Measurements from ENCODE around the gene PARN.
A peak's percentile ranks its signal among the peaks of the same experiment; 100 is the strongest.
"Not testable (repeated sequence)": the region's sequence is repeated elsewhere in the genome, so short reads cannot be mapped to it uniquely, and the experiment has no call there.

Gene PARN

GRCh38 chr16:14579266-14579665 is 50.8 kb downstream of the PARN start:
- FAIRE-seq, result no peak
- no peak for TF ChIP-seq POU2F2 (IDR thresholded peaks at IDR 0.05; ENCODE audit: low read depth, low read length)
- TF ChIP-seq POLR2AphosphoS5 (IDR thresholded peaks at IDR 0.05; ENCODE audit: low read depth, low read length), result no peak
- no peak for TF ChIP-seq TAF1 (IDR thresholded peaks at IDR 0.05; ENCODE audit: low read depth, low read length)
- no peak for DNase-seq (ENCODE audit: insufficient read length, low spot score)

GRCh38 chr16:14576532-14576931 is 53.5 kb downstream of the PARN start:
- FAIRE-seq (no peak), DNase-seq (ENCODE audit: insufficient read length, low spot score) (no peak)
- TF ChIP-seq POU2F2 (IDR thresholded peaks at IDR 0.05; ENCODE audit: low read depth, low read length) (no peak), TAF1 (IDR thresholded peaks at IDR 0.05; ENCODE audit: low read depth, low read length) (no peak), POLR2A (IDR thresholded peaks at IDR 0.05; ENCODE audit: low read depth, low read length) (no peak), SPI1 (IDR thresholded peaks at IDR 0.05; ENCODE audit: low read depth, low read length) (no peak), PAX5 (IDR thresholded peaks at IDR 0.05; ENCODE audit: insufficient read depth, low read length, severe bottlenecking) (no peak), POLR2AphosphoS5 (IDR thresholded peaks at IDR 0.05; ENCODE audit: low read depth, low read length) (no peak)

GRCh38 chr16:14576069-14576468 is 54.0 kb downstream of the PARN start:
- DNase-seq (ENCODE audit: insufficient read length, low spot score) (no peak), FAIRE-seq (no peak)
- TF ChIP-seq POLR2AphosphoS5 (IDR thresholded peaks at IDR 0.05; ENCODE audit: low read depth, low read length), result no peak
- no peak for TF ChIP-seq POLR2A (IDR thresholded peaks at IDR 0.05; ENCODE audit: low read depth, low read length)
- TF ChIP-seq SPI1 (IDR thresholded peaks at IDR 0.05; ENCODE audit: low read depth, low read length), result no peak
- no peak for TF ChIP-seq POU2F2 (IDR thresholded peaks at IDR 0.05; ENCODE audit: low read depth, low read length)
- TF ChIP-seq TAF1 (IDR thresholded peaks at IDR 0.05; ENCODE audit: low read depth, low read length), result no peak
- no peak for TF ChIP-seq PAX5 (IDR thresholded peaks at IDR 0.05; ENCODE audit: insufficient read depth, low read length, severe bottlenecking)

GRCh38 chr16:14574698-14575415 is 55.2 kb downstream of the PARN start:
- not testable (repeated sequence) for FAIRE-seq; DNase-seq (ENCODE audit: insufficient read length, low spot score)

- FAIRE-seq (no peak), DNase-seq (ENCODE audit: insufficient read length, low spot score) (no peak)
- TF ChIP-seq POLR2A (IDR thresholded peaks at IDR 0.05; ENCODE audit: low read depth, low read length), result no peak
- no peak for TF ChIP-seq POLR2AphosphoS5 (IDR thresholded peaks at IDR 0.05; ENCODE audit: low read depth, low read length)
- no peak for TF ChIP-seq TAF1 (IDR thresholded peaks at IDR 0.05; ENCODE audit: low read depth, low read length)
- TF ChIP-seq SPI1 (IDR thresholded peaks at IDR 0.05; ENCODE audit: low read depth, low read length), result no peak
- no peak for TF ChIP-seq POU2F2 (IDR thresholded peaks at IDR 0.05; ENCODE audit: low read depth, low read length)
- no peak for TF ChIP-seq PAX5 (IDR thresholded peaks at IDR 0.05; ENCODE audit: insufficient read depth, low read length, severe bottlenecking)
Observed at GRCh38 chr16:14572535-14572934, 57.5 kb downstream of the PARN start.

- FAIRE-seq, result no peak
- no peak for TF ChIP-seq PAX5 (IDR thresholded peaks at IDR 0.05; ENCODE audit: insufficient read depth, low read length, severe bottlenecking)
- no peak for DNase-seq (ENCODE audit: insufficient read length, low spot score)
Observed at GRCh38 chr16:14569213-14569612, 60.8 kb downstream of the PARN start.

GRCh38 chr16:14566599-14566998 is 63.5 kb downstream of the PARN start:
- TF ChIP-seq POLR2A (IDR thresholded peaks at IDR 0.05; ENCODE audit: low read depth, low read length) (no peak), SPI1 (IDR thresholded peaks at IDR 0.05; ENCODE audit: low read depth, low read length) (no peak), PAX5 (IDR thresholded peaks at IDR 0.05; ENCODE audit: insufficient read depth, low read length, severe bottlenecking) (no peak), TAF1 (IDR thresholded peaks at IDR 0.05; ENCODE audit: low read depth, low read length) (no peak), POLR2AphosphoS5 (IDR thresholded peaks at IDR 0.05; ENCODE audit: low read depth, low read length) (no peak), POU2F2 (IDR thresholded peaks at IDR 0.05; ENCODE audit: low read depth, low read length) (no peak)
- no peak for DNase-seq (ENCODE audit: insufficient read length, low spot score)
- FAIRE-seq, result no peak

GRCh38 chr16:14565688-14566025 is 64.4 kb downstream of the PARN start:
- TF ChIP-seq POU2F2 (IDR thresholded peaks at IDR 0.05; ENCODE audit: low read depth, low read length), result no peak
- TF ChIP-seq POLR2A (IDR thresholded peaks at IDR 0.05; ENCODE audit: low read depth, low read length), result no peak
- FAIRE-seq, result no peak
- no peak for DNase-seq (ENCODE audit: insufficient read length, low spot score)

GRCh38 chr16:14564861-14565687 is 65.0 kb downstream of the PARN start:
- FAIRE-seq (no peak), DNase-seq (ENCODE audit: insufficient read length, low spot score) (peak; percentile 18)
- TF ChIP-seq SPI1 (IDR thresholded peaks at IDR 0.05; ENCODE audit: low read depth, low read length) (no peak), TAF1 (IDR thresholded peaks at IDR 0.05; ENCODE audit: low read depth, low read length) (no peak)

- DNase-seq (ENCODE audit: insufficient read length, low spot score) (no peak), FAIRE-seq (no peak)
- no peak for TF ChIP-seq POLR2A (IDR thresholded peaks at IDR 0.05; ENCODE audit: low read depth, low read length)
- no peak for TF ChIP-seq PAX5 (IDR thresholded peaks at IDR 0.05; ENCODE audit: insufficient read depth, low read length, severe bottlenecking)
Observed at GRCh38 chr16:14564323-14564722, 65.7 kb downstream of the PARN start.
